ENCODE results near the gene MED13.
"Not testable (repeated sequence)": the region's sequence is repeated elsewhere in the genome, so short reads cannot be mapped to it uniquely, and the experiment has no call there.

The MED13 gene

GRCh38 chr17:62090868-62091267 is 25.8 kb upstream of the MED13 start:
- in situ Hi-C loops (cut with HindIII; ENCODE audit: low sequenced_read_pairs) = no loop called here

- in situ Hi-C loops (cut with HindIII; ENCODE audit: low sequenced_read_pairs) = no loop called here
Observed at GRCh38 chr17:62090021-62090824, 25.1 kb upstream of the MED13 start.

GRCh38 chr17:62089334-62089733 is 24.3 kb upstream of the MED13 start:
- in situ Hi-C loops (cut with HindIII; ENCODE audit: low sequenced_read_pairs) = no loop called here

GRCh38 chr17:62086737-62087136 is 21.7 kb upstream of the MED13 start:
- in situ Hi-C loops (cut with HindIII; ENCODE audit: low sequenced_read_pairs) = no loop called here

DNA sequence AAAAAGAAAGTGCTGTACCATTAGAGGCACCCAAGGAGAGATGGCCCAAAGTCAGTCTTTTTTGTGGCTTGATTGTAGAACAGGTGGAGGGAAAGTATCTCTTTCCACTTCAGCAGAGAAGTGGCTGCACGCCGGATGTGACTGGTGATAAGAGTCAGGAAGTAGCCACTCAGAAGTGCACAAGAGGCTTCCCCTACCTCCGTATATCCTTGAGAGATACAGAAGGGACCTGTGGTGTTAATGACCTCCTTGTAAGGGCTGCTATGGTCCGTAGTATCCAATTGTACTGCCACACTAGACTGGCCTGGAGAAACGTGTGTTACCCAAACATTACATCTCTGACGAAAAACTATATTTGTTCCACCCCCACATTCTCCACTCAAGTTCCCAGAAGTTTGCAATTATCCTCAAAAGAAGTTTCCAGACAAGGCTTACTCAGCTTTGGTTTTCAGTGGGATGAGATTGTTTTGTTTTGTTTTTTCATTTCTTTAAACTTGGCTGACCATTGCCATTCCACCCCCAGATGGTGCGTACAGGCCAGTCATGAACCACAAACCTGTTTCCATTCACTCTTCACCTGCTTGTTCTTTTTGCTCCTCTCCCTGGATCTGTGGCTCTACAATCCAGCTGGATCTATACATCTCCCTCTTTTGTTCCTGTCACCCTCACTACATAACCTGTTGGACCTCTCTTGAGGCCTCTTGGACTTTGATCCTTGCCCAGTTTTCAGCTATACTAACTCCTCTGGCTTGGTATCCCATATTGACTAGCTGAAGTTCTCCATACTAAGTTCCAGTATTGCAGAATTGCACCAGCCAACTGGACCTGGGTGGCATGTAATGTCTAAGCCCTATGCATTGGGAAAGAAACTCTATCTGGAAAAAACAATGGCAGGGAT is 20.7 kb upstream of the MED13 start:
- in situ Hi-C loops (cut with HindIII; ENCODE audit: low sequenced_read_pairs) = no loop called here

DNA sequence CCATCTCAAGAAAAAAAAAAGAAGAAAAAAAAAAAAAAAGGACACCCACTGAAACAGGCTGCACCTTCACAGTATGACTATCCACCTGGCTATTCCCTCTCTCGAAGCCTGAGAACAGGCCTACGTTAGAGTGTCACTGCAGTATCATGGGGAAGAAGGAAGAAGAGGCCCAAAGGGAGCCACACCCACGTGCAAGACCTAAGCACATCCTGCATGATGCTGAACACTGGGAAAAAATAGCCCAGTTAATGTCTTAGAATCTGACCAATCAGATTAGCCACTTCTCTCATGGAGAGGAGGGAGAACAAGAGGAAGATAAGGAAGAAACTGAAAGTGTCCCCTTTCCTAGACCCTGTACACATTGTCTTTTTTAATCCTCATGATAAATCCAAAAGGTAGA is 19.5 kb upstream of the MED13 start:
- in situ Hi-C loops (cut with HindIII; ENCODE audit: low sequenced_read_pairs) = no loop called here

- in situ Hi-C loops (cut with HindIII; ENCODE audit: low sequenced_read_pairs) = no loop called here
Observed at GRCh38 chr17:62083651-62084050, 18.6 kb upstream of the MED13 start.

DNA sequence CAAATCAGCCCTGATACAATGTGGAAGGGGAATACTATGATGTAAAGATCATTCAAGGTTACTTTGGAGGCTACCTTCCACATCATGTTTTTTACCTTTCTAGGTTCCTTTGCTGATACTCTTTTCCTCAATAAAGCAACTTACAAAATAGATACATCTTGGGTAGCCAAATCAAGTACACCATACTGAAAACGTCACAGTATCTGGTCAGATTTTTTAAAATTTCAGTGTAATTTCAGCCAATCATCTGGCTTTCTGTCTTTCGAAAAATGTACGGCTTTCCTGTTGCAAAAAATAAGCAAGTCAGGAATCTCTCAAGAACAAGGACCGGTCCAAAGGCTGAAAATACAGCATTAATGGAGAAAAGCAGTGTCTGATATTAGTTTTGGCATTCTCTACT is 15.6 kb upstream of the MED13 start:
- in situ Hi-C loops (cut with HindIII; ENCODE audit: low sequenced_read_pairs) = no loop called here

DNA sequence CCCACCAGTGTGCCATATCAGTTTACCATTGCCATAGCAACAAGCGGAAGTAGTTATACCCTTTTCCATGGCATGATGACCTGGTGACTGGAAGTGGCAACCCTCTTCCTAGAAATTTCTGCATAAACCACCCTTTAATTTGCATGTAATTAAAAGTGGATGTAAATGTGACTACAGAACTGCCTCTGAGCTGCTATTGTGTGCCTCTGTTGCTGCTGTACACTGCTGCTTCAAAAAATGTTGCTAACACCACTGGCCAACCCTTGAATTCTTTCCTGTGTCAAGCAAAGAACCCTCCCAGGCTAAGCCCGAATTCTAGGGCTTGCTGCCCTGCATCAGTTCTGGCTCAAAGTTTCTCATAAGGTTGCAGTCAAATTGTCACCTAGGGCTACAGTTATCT is 12.9 kb upstream of the MED13 start:
- in situ Hi-C loops (cut with HindIII; ENCODE audit: low sequenced_read_pairs) = no loop called here

DNA sequence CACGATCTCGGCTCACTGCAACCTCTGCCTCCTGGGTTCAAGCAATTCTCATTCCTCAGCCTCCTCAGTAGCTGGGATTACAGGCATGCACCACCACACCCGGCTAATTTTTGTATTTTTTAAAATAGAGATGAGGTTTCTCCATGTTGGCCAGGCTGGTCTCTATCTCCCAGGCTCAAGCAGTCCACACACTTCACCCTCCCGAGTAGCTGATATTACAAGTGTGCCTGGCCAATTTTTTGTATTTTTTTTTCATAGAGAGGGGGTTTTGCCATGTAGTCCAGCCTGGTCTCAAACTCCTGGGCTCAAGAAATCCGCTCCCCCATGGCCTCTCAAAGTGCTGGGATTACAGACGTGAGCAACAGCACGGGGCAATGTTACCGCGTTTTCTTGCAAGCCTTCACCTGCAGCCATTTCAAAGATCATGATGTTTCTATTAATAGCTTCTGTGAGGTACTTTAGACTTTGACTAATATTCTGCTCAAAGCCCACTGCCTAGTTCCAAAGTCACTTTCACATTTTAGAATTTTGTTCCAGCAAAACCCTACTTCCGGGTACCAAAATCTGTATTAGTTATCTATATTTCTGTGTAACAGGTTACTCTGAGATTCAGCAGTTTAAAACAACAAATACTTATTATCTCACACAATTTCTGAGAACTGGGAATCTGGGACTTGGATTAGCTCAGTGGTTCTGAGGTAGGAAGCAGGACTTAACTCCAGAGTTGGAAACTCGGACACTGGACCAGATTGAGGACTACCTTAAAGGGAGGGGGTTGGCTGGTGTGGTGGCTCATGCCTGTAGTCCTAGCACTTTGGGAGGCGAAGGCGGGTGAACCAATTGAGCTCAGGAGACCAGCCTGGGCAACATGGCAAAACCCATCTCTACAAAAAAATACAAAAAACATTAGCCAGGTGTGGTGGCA is 12.0 kb upstream of the MED13 start:
- in situ Hi-C loops (cut with HindIII; ENCODE audit: low sequenced_read_pairs) = no loop called here

DNA sequence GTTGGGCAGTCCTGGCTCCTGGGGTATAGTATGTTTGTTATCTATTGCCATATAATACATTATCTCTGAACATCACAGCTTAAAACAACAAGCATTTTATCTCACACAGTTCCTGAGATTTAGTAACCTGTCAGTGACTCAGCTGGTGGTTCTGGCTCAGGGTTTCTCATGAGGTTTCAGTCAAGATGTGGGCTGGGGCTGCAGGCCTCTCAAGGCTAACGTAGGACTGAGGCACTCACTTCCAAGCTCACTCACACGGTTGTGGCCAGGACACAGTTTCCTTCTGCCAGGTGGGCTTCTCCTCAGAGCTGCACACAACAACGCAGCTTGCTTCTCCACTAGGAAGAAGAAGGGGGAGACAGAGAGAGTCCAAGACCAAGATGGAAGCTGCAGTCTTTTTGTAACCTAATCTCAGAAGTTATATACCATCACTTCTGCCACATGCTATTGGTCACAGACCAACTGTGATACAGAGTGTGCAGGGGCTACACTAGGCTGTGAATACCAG is 10.3 kb upstream of the MED13 start:
- in situ Hi-C loops (cut with HindIII; ENCODE audit: low sequenced_read_pairs) = no loop called here

DNA sequence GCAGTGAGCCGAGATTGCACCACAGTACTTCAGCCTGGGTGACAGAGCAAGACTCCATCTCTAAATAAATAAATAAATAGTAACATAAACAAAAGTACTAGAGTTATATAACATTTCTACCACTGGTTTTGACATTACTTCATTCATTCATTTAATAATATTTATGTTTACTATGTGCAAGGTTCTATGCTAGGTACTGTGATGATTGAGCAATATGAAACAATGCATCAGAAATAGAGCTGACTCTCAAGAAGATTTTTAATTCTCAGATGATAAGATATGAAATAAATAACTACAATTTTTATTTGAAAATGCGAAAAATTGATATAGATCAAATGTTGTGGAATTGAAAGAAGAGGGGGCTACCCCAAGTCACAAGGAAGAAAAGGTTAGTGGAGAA is 8.9 kb upstream of the MED13 start:
- in situ Hi-C loops (cut with HindIII; ENCODE audit: low sequenced_read_pairs) = no loop called here

DNA sequence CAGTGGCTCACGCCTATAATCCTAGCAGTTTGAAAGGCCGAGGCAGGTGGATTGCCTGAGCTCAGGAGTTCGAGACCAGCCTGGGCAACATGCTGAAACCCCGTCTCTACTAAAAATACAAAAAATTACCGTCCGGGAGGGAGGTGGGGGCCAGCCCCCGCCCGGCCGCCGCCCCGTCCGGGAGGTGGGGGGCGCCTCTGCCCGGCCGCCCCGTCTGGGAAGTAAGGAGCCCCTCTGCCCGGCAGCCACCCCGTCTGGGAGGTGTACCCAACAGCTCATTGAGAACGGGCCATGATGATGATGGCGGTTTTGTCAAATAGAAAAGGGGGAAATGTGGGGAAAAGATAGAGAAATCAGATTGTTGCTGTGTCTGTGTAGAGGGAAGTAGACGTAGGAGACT is 7.8 kb upstream of the MED13 start:
- in situ Hi-C loops (cut with HindIII; ENCODE audit: low sequenced_read_pairs) = not testable (repeated sequence)

DNA sequence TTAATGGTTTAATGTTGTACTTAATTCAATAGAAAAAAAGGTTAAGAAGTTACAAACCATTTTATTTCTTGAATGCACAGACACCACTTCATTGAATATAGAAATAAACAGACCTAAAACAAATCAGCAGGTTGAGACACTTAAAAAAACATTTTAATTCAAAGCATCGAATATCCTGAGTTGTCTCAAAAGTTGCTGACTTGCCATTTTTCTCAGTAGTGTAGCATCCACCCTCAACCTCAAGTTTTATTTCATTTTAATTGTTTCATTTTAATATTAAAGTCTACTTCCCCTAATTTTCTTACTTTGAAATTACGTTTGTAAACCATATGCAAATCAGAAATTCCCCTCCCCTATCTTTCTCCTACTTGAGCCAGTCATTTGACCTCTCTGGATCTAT is 5.8 kb upstream of the MED13 start:
- in situ Hi-C loops (cut with HindIII; ENCODE audit: low sequenced_read_pairs) = no loop called here

DNA sequence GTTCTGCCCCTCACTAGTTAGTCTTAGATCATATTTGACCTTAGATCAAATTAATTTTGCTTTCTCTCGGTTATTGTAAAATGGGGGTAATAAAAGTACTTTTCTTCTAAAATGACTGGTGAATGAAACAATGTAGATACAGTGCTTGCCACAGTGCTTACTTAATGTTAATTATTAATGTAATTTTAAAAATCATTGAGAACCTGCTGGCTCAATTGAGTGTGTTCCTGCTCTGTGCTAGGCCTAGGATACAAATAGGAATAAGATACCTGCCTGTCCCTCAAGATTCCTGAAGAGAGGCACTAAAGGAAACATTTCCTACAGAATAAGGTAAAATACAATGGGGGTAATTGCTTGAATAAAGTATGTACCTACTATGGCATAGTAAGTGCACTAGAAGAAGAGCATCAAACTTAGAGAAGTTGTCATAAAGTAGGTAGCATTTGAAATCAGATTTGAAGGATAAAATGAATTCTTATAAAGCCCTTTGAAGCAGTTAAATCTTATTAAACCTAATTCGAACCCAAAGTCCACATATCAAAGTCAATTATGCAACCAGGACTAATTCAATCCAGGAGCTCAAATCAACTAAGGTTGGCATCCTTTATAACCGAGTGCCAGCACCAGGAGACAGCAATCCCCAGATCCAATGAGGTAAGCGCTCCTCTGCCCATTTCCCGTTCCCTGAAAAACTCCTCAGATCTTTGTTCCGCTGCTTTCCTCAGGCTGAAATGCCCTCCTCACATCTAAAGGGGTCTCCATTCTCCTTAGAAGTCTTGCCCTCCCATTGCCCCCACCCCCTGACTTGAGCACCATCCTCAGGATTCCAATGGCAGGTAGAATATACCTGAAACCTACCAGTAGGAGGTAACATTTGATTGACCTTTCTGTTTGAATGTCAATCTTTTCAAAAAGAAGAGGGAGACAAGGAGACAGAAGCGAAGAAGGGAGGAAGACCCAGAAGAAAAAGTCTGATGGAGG is 2.4 kb upstream of the MED13 start:
- in situ Hi-C loops (cut with HindIII; ENCODE audit: low sequenced_read_pairs) = loop anchor here (5.0 kb wide), 2 partner anchors 70 to 85 kb away; no protein-coding TSS in a partner anchor

DNA sequence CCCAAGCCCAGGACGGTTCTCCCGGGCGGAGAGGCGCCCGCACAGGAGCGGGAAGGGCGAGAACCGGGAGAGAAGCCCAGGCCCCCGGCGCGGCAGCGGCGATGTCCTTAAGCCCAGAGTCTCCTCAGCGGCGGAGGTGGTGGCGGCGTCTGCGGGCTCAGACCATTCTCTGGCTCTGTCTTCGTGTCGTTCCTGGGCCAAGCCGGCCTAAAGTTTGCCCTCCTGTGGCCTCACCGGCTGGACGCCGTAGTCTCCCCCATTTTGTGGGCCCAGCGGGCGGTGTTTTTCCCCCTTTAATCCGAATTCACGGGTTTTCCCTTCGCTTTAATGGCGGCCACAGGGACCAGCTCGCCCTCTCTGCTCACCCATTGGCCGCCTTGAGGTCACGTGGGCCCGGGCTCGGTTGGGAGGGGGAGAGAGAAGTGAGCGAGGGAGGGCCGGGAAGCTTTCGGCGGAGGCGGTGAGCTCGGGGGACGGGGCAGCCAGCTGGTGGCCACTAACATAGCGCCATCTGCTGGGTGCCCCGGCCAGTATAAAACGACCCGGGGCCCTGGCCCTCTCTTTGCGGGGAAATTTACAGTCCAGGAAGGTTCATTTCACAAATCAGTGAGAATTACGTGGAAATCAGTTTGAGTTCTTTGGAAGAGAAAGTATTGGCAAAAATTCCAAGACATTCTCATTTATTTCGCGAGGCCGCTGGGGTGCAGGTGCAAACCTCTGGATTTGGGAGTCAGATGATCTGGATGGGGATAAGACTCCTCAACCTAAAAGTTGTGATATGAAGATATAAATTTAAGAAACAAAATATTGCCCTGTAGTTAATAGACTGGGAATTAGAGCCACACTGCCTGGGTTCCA is 762 bp upstream of the MED13 start:
- in situ Hi-C loops (cut with HindIII; ENCODE audit: low sequenced_read_pairs) = loop anchor here (5.0 kb wide), 2 partner anchors 69 to 86 kb away; no protein-coding TSS in a partner anchor

GRCh38 chr17:62064029-62064790 is 868 bp downstream of the MED13 start:
- in situ Hi-C loops (cut with HindIII; ENCODE audit: low sequenced_read_pairs) = no loop called here

DNA sequence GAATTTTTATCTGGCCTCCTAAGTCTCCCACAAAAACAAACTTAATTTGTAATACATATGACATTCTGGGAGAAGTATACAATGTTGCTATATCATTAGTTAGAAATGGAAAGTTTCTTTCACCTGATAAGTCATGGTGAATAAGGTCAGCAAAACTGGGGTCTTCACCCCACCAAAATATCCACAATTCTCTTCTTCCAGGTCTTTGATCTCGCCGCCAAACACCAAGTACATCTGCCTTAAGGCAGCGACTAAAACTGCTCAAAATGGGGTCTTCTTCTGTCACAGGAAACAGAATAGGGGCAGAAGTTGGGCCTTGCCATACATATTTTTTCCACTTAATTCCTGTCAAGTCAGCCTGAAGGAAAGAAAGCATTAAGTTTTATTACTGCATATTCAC is 2.1 kb downstream of the MED13 start:
- in situ Hi-C loops (cut with HindIII; ENCODE audit: low sequenced_read_pairs) = no loop called here

All from endothelial cell of hepatic sinusoid (primary cell).